Lung (tissue), 12 donors: ENCODE results near the gene CAMK1G. TPM values are rescaled to one million over a fixed set of nuclear protein-coding genes. Genes with fewer than 3 reads are reported as not detected.
A peak's percentile ranks its signal among the peaks of the same experiment; 100 is the strongest.

Experiments
- ATAC-seq: fragments of 200-7000 bp; cut with Tn5 transposase; one replicate; pipeline ENCODE4 v1.9.1; 2020; ENCODE audit warnings: moderate number of reproducible peaks; ENCODE audit not compliant: insufficient read depth, low FRiP score
- DNase-seq, 3 donors: peaks; one replicate each; pipeline ENCODE4 v3.0.0-alpha.2; 2013 to 2017
- H3K27ac ChIP-seq, 2 donors: one replicate each; pipeline ENCODE4 v1.5.1; 2013; ENCODE audit warnings: mild to moderate bottlenecking in 2 of 2, moderate library complexity in 2 of 2, control low read depth in 1 of 2, inconsistent platforms in 1 of 2, low read depth in 1 of 2, low read length in 1 of 2
- H3K27me3 ChIP-seq, 3 donors: one replicate each; pipeline ENCODE4 v1.5.1; 2013; ENCODE audit warnings: low read length in 2 of 3; ENCODE audit not compliant: control insufficient read depth in 3 of 3, insufficient read depth in 3 of 3
- H3K36me3 ChIP-seq, 4 donors: one replicate each; pipeline ENCODE4 v1.5.1; 2013; ENCODE audit warnings: low read length in 4 of 4, mild to moderate bottlenecking in 1 of 4, moderate library complexity in 1 of 4; ENCODE audit not compliant: control insufficient read depth in 4 of 4, insufficient read depth in 4 of 4
- H3K4me1 ChIP-seq, 5 donors: one replicate each; pipeline ENCODE4 v1.5.1; 2013; ENCODE audit warnings: low read length in 5 of 5, mild to moderate bottlenecking in 2 of 5, moderate library complexity in 1 of 5; ENCODE audit not compliant: control insufficient read depth in 5 of 5, insufficient read depth in 5 of 5
- H3K4me3 ChIP-seq: one replicate; pipeline ENCODE4 v1.5.1; 2013; ENCODE audit warnings: mild to moderate bottlenecking, control low read depth, moderate library complexity
- H3K9ac ChIP-seq, 2 donors: one replicate each; pipeline ENCODE4 v1.5.1; 2013; ENCODE audit warnings: low read length in 2 of 2, control low read depth in 1 of 2; ENCODE audit not compliant: insufficient read depth in 1 of 2
- H3K9me3 ChIP-seq, 4 donors: one replicate each; pipeline ENCODE4 v1.5.1; 2013; ENCODE audit warnings: low read length in 3 of 4, mild to moderate bottlenecking in 1 of 4, moderate library complexity in 1 of 4; ENCODE audit not compliant: control insufficient read depth in 4 of 4, insufficient read depth in 3 of 4
- CTCF ChIP-seq: IDR thresholded peaks from 2 replicates; pipeline ENCODE4 v1.5.1; 2012; ENCODE audit warnings: mild to moderate bottlenecking; ENCODE audit errors: control extremely low read depth, extremely low read depth
- WGBS, 2 donors: extraction: QIAGEN DNeasy Blood & Tissue Kit; methylation state at CpG; one replicate each; pipeline ENCODE4 v1.1.7; 2013; 5-methylcytosine and 5-hydroxymethylcytosine counted together
- polyA plus RNA-seq, 2 donors: library from polyadenylated mRNA; stranded (reverse); fragments of 200-250 nt; gene quantifications; one replicate each; pipeline ENCODE4 v1.2.1, GENCODE V29; 2013
- total RNA-seq, 2 donors: library from RNA; depleted of rRNA in 1 of 2; stranded (reverse); fragments of >200 nt in 1 of 2; gene quantifications; one replicate each; pipeline ENCODE4 v1.2.1, GENCODE V29; 2014 to 2021
- donor health status: control.
- donor health status: control.
- donor health status: Bipolar disorder and iron deficiency.
- donor health status: healthy.
- donor health status: DM: yes; HTN: yes; CAD: no.

The CAMK1G gene
- total and polyA plus RNA-seq, 4 donors = 0.14 to 2.4 (median 0.80) TPM; not detected in 1

DNA sequence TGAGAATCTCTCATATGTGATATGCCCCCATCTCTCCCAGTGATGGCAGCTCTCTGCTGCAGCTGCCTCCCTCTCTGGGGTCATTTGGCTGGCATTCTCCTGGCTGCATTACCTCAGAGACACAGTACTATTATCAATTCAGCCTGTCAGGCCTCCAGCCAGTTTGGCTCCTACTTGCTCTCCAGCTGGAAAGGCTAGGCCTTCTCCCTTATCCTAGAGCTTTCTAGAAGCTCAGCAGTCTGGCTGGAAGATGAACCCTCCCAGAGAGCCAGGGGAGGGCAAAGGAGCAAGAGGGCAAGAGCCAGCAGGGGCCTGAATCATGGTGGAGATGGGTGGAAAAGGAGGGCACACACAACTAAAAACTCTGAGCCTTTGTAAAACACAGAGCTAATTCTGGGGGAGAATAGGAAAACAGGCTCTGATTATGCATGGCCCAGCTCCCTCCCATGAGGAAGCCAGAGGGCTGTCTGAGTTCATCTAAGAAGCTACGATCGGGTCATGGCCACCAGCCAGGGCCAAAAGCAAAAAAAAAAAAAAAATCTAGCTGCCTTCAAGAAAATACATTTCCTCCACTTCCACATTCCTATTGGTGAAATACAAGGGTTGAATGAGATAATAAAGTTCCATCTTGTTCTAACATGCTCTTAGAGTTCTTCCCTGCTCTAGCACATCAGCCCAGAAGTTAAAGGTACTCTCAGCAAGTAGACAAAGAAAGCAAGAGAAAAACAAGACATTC lies 59.9 kb downstream of the CAMK1G start:
- WGBS, 2 donors = 39 to 67% methylated on average over 2 of the region's 2 CpGs
- Histone ChIP-seq H3K27ac (peak overlapping the region in 1 of 2 donors; percentile 55), H3K9ac (no peak overlapping the region), H3K9me3 (no peaks in the 10 kb centered on the region), H3K27me3 (no peaks in the 10 kb centered on the region), H3K36me3 (no peaks in the 10 kb centered on the region), H3K4me3 (no peak overlapping the region), H3K4me1 (peaks cover 7 to 73% (median 35%) of the 10 kb centered on the region in 5 donors)
- TF ChIP-seq CTCF = no peak
- DNase-seq (peak; percentile 88 to 95 (median 94)), ATAC-seq (peak; percentile 32)

- Histone ChIP-seq H3K4me1 (peaks cover 13 to 84% (median 42%) of the 10 kb centered on the region in 5 donors), H3K27me3 (no peaks in the 10 kb centered on the region), H3K9me3 (no peaks in the 10 kb centered on the region), H3K27ac (peak overlapping the region; percentile 6 to 67), H3K4me3 (no peak overlapping the region), H3K36me3 (no peaks in the 10 kb centered on the region), H3K9ac (no peak overlapping the region)
- peak; percentile 67 to 90 (median 88) for DNase-seq
- no peak for TF ChIP-seq CTCF
- ATAC-seq = no peak
- 70 to 84% methylated on average over 16 of the region's 16 CpGs for WGBS, 2 donors
These were observed 62.3 kb downstream of the CAMK1G start for GRCh38 chr1:209645574-209646452.

GRCh38 chr1:209646558-209646957 lies 63.0 kb downstream of the CAMK1G start:
- peaks cover 12 to 77% (median 42%) of the 10 kb centered on the region in 5 donors for H3K4me1 ChIP-seq
- H3K9ac ChIP-seq = no peak overlapping the region
- H3K27me3 ChIP-seq = no peaks in the 10 kb centered on the region
- H3K36me3 ChIP-seq = no peaks in the 10 kb centered on the region
- H3K9me3 ChIP-seq = no peaks in the 10 kb centered on the region
- WGBS, 2 donors = 89 to 92% methylated on average over 5 of the region's 5 CpGs
- H3K27ac ChIP-seq = peak overlapping the region in 1 of 2 donors; percentile 6
- no peak overlapping the region for H3K4me3 ChIP-seq
- TF ChIP-seq CTCF = no peak
- peak in 2 of 3 donors; percentile 33 to 35 for DNase-seq
- no peak for ATAC-seq
